Activated gamma-delta T cell treated with Interleukin-2 at 50 U/mL for 16 hours (primary cell): ENCODE measurements around the gene SPATA9.
"Not testable (repeated sequence)": the region's sequence is repeated elsewhere in the genome, so short reads cannot be mapped to it uniquely, and the experiment has no call there.

ENCODE experiments used
- DNase-seq: peaks from one replicate; pipeline ENCODE4 v3.0.0-alpha.2; 2020

SPATA9 gene

DNA sequence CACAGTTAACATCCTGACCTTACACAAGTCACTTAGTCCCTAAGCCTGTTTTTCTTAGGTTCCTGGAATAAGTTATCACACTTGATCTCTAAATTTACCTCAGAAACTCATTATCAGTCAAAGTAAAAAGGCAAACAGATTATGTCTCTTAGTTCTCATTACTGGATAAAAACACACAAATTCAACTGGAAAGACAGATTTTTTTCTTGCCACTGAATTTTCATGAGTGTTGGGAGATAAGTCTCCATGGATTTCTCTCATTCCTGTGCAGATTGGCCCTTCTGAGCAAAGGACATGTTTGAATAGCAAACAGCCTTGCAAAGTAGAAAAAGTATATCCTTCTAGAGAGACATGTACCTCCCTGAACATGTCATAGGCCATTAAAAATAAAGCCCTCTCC, 10.2 kb downstream of the SPATA9 start:
- no peak for DNase-seq

DNA sequence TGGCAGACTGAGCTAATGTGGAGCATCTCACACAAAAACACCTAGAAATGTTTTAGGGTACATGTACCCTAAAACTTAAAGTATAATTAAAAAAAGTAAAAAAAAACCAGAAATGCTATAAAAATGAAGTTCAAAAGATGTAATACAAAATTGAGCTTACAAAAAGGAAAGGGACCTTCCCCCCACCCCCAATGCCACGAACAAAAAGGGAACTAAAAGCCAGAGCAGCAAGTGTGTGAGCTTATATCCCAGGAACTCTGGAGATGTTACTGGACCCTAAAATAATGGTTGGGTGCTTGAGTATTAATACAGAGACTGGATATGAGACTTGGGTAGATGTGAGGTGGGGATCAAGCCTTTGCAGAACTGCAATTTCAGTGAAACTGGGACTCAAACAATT, 11.0 kb downstream of the SPATA9 start:
- no peak for DNase-seq

DNA sequence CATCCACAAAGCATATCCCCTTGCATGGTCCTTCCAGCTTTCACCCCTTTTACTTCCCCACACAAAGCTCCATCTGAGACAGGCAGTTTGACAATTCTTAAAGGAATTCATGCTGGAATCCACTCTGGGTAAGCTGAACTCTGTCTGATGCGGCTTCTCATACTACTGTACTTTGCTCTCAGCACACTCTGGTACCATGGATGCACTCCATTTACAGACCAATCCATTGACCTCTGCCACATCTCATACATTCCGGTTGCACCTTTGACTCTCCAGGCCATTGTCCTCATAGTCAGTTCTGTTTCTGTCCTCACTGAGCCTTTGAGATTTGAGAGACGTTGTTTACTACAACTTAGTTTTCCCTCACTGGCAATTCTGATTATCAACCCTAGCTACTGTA, 12.2 kb downstream of the SPATA9 start:
- DNase-seq: no peak

DNA sequence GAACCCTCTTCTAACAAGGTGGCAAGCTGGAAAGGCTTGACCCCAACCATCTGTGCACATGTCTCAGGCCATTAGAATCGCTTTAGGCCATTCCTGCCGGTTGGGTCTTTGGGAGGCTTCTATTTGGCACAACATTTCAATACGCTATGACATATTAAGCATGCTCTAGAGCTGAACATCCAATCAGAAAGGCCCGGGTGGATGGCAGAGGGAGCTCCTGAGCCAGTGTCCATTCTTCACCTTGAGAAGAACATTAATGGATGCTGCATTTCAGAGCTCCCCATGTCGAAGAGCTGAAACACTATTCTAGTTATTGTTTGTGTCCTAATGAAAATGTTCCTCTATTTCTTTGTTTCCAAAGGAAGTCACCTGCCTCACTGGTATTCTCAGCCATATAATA, 12.8 kb downstream of the SPATA9 start:
- DNase-seq: no peak

DNA sequence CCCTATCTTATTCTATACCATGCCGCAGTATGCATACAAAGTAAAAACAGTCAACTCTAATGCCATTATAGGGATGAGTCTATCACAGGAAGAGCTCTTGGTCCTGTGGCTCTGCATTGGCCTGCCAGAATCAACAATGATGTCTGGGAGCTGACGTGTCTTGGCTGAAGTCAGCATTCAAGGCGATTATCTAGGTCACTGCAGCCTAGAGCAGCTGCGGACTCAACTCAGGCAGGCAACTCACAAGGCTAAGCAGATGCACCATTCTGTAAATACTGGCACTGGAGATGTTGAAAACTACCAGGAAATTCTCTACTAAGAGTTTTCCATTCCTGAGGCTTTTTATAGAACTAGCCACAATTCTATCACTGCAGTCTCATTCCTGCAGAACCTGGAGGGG, 13.3 kb downstream of the SPATA9 start:
- no peak for DNase-seq

GRCh38 chr5:95668728-95669127, 14.1 kb downstream of the SPATA9 start:
- DNase-seq: no peak

- no peak for DNase-seq
Observed at GRCh38 chr5:95668216-95668615, 14.6 kb downstream of the SPATA9 start.

- DNase-seq: no peak
Observed at GRCh38 chr5:95667678-95668077, 15.1 kb downstream of the SPATA9 start.

DNA sequence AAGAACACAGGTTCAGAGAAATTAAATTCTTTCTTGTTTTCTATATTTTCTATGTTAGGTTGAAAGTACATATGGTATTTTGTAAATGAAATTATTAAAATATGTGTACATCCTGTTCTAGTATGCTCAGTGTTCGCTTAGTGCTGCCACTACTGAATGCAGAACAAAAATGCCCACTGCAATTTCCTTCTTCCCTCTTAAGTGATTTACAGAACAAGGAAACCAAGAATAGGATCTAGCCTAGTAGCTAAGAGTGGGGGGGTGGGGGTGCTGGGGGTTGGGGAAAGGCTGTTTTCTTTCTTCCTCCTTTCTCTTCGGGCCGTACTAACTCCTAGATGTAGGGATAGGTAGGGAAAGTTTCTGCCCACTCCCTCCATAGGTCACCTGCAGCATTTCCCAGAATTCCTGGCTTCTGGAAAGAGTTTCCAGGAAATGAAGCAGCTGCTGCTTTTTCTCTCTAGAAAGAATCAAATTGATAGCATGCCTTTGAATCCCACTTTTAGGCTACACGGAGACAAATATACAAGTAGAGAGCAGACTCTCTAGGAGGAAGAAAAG, 15.7 kb downstream of the SPATA9 start:
- no peak for DNase-seq

GRCh38 chr5:95664204-95664786, 18.5 kb downstream of the SPATA9 start:
- peak; percentile 18 for DNase-seq

DNA sequence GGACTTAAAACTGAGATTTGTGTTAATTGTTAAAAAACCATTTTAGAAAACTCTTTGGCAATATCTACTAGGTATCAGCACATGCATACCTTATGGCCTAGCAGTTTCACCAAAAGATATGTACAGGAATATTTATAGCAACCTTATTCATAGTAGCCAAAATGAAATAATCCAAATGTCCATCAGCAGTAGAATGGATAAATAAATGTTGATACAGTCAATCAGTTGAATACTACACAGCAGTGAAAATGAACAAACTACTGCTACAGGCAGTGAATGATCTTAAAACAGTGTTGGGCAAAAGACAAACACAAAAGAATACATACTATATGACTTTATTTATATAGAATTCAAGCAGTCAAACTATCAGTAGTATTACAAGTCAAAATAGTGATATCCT, 19.8 kb downstream of the SPATA9 start:
- DNase-seq: no peak

DNA sequence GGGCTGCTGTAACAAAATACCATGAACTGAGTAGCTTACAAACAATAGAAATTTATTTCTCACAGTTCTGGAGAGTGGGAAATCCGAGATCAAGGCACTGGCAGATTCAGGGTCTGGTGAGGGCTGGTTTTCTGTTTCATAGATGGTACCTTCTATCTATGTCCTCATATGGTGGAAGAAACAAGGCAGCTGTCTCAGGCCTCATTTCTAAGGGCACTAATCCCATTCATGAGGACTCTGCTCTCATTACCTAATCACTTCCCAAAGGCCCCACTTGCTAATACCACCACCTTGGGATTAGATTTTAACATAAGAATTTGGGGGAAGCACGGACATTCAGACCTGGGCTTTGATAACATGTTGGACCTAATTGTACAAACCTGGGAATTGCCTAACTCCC, 22.7 kb downstream of the SPATA9 start:
- no peak for DNase-seq

GRCh38 chr5:95655575-95655974, 27.2 kb downstream of the SPATA9 start:
- no peak for DNase-seq

DNA sequence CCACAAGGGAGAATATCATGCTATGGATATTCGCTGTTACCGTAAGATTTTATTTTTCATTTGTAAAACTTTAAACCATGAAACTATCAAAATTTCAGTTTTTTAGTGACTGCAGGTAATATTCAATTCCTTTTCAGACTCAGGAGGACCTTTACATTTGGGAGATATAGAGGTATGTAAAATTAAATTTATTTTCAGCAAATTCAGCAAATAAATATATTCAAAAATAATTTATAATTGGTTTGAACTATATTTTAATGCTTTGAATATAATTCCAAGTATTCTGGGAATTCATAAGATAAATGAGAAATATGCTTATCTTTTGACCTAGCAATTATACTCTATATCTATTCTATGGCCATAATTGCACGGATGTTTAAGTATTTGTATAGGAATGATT, 28.6 kb downstream of the SPATA9 start:
- no peak for DNase-seq

DNA sequence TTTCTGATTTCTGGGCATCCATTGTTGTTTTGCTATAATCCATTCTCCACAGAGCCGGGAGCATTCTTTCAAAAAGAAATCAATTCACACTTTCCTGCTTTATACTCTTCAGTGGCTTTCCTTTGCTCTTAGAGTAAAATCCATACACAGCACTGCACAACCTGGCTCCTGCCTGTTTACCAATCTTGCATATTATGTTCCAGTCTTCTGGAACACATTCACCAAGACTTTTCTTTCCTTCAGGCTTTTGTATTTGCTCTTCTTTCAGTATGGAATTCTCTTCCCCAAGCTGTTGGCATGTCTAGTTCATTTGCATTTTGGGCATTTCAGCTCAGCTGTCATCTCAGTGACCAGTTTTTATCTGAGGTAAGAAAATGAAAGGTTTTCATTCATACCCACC, 29.9 kb downstream of the SPATA9 start:
- no peak for DNase-seq

DNA sequence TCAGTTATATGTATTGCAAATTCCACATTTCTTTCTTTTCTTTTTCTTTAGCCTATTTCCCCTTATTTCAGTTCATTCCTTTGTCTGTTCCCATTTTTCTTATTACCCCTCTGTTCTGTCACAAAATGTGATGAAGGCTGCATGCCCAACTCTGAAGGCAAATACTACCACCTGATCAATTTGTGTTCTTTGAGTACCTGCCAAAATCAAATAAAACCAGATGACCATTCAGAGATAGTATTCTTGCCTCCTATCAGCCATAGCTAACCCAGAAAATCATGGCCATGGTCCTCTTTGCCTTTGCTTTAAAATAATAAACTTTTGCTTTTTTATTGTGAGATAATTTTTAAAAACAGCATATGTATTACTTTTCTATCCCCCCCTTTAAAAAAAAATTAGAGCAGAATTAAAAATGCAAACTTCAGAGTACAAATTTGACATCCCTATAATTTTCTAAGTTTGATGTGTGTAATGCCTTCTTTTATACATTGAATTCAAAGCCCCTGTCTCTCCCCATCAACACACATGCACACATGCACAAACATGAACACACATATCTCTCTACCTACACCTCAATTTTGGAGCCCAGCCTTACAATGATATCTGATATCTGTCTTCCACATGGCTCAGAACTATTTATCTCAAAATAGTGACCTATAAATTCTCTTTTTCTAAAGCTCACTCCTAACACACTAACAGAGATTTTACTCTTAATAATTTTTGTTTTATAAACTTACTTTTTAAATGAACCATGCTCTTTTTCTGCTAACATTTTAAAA, 32.8 kb downstream of the SPATA9 start:
- no peak for DNase-seq

DNA sequence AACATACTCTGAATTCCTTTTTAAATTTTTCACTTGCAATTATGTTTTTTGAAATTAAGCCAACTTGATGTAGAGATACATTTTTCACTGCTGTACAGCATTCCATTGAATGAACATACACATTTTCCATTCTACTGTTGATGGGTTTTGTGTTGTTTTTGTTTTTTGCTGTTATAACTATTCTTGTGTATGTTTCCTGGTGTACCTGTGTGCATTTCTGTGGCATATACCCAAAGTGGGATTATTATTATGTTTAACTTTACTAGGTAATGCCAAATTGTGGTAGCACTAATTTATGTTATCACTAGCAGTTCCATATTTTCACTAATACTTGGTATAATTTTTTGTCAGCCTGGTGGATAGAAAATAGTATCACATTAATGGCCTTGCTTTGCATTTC, 33.5 kb downstream of the SPATA9 start:
- DNase-seq: no peak

DNA sequence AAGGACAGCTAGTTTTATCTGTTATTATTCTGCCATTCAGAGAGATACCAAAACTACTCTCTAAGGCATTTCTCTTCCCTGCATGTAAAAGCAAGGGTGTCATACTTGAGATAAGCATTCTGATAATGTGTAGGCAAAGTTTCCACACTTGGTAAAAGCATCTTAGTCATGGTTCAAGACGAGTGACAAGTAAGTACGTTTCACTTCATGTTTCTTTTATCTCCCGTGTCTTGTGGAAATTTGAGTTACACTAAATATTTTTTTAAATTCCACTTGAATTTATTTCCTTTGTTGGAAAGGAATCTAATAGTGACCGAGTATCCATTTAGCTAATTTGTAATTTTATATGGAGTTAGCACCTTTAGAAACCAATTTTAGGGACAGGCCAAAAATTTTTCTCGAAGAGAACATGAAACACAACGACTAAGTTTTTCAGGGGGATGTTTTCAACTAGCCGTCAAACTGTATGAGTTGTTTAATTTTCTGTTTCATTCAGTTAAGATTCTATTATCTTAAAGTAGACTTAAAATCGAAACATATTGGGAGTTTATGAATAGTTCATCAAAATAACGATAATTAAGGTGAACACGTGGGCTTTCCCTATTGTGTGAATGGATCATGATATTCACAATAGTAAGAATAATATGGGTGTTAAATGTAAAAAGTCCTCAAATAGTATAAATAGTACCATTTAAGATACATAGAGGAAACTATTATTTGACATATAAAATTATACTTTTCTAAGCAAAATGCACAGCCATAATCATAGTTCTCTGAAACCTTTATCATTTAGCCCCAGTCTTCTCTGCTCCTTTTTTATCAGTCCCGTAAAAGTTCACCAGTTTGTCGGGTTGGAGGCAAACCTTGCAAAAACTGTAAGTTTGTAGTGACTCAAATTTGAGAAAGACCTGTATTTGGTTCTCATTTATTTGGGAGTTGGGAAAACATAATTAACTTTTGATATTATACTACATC, 34.6 kb downstream of the SPATA9 start:
- no peak for DNase-seq

DNA sequence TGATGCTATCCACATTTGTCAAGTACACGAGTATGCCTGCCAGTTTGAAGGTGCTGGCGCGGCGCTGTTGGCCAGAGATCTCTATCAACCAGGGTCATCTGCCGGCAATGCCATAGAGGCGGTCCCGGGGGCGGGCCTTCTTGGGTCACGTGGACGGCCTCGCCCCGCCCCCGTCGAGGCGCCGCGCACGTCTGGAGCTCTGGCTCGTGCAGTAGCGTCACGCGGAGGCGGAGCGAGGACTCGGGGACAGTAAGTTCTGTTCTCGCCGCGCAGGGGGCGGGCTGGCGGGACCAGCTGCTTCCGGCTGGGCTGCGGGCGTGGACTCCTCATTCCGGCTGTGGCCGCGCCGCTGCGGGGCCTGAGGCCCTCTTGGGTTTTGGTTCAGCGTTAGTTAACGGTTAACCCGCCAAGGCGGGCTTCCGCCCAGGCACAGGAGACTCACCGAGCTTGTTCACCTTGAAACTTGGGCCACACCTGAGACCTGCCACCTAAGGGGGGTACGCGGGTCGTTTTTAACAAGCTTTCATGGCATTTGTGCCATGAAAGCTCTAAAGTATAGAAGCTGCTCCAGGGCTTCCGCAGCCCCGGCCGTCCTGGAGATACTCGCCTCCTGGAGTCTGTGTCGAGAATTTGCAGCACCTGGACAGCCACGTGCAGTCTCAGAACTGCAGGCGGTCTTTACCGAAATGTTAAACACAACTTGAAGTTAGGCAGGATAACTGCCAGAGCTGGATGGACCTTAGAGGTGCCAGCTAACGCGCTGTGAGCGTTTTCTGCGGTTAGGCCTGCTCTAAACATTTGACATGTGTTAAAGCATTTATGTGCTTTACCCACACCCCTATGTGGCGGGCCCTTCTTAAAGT, 36.0 kb downstream of the SPATA9 start, which contains the start of gene RFESD:
TSS of gene RFESD (plus strand) at position 209 of the 863 bp plus-strand sequence. CDS start 5,495 bp downstream, outside the sequence.
- DNase-seq: peak; percentile 91

DNA sequence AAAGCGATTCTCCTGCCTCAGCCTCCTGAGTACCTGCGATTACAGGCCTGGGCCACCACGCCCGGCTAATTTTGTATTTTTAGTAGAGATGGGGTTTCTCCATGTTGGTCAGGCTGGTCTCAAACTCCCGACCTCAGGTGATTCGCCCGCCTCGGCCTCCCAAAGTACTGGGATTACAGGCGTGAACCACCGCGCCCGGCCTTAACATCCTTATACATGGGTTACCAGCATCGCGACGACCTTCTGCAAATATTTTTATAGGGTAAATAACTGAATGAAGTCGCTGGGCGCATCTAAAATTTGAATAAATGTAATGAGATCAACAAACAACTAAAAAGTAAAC, 36.6 kb downstream of the SPATA9 start:
- not testable (repeated sequence) for DNase-seq

DNA sequence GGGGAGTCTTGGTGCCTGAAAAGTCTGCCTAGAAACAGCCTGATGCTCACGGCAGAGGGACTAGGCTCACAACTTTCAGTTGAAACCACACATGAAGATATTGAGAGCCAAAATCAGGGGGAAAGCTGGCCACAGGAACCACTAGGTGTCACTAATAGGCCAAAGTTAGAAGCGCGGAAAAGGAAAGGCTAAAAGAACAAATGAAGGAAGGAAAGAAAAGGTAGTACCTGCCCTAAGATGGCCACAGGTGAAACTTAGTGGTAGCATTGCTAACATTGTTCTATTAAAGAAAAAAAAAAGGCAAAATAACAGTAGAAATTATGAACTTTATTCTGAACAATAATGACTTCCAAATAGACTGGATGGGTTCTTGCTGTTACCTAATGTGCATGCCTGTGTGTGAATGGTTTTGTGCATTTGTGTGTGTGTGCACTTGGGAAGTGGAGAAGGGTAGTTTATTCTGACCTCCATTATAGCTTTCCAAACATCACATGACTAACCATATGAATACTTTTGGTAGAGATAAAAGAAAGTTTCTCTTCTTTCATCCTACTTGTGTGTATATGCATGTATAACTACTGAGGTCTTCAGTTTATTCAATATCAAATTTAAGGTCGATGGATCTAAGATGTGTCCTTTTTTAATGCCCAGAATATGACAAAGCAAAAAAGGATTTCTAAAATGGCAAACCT, 38.3 kb downstream of the SPATA9 start:
- peak; percentile 33 for DNase-seq

DNA sequence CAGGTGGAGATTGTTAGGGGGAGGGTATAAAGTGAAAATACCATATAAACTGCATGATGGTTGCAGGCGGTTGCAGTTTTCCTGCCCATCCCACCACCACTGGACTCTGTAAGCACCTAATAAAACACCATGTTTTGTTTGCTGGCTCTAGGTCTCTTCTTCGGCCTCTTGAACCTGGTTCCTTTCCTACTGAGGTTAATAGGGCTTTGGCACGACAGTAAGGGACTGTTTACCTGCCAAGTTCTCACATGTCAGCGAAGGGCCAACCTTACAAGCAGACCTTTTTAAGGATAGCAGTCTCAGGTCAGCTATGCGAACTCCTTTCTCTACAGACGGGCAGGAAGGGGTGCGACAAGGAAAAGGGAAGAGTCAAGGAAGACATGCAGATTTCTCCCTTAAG, 39.6 kb downstream of the SPATA9 start:
- no peak for DNase-seq
